ENCODE measurements around the gene LYPD5. TPM values are rescaled to one million over a fixed set of nuclear protein-coding genes. Genes with fewer than 3 reads are reported as not detected.

Gene LYPD5
- total RNA-seq, 1 donor from 2014 or later, result 1.3 TPM

GRCh38 chr19:43782689-43783231, 19.5 kb downstream of the LYPD5 start:
- H3K27me3 ChIP-seq (ENCODE audit: low read depth), result peaks cover 58% of the 10 kb centered on the region
- intact Hi-C loops (cut with micrococcal nuclease), result loop anchor here (5.0 kb wide), 1 partner anchor 35 kb away; no protein-coding TSS in a partner anchor
- H3K4me1 ChIP-seq, result peaks cover 15% of the 10 kb centered on the region
- H3K27ac ChIP-seq (replicated peaks), result no peak overlapping the region
- DNase-seq, result no peak
- H3K4me3 ChIP-seq, result no peak overlapping the region
- H3K9me3 ChIP-seq (replicated peaks), result no peaks in the 10 kb centered on the region
- no peaks in the 10 kb centered on the region for H3K36me3 ChIP-seq
- TF ChIP-seq CTCF (IDR thresholded peaks at IDR 0.05; ENCODE audit: borderline replicate concordance), result no peak

- Histone ChIP-seq H3K4me1 (peaks cover 15% of the 10 kb centered on the region), H3K36me3 (no peaks in the 10 kb centered on the region), H3K27me3 (ENCODE audit: low read depth) (peaks cover 58% of the 10 kb centered on the region), H3K9me3 (replicated peaks) (no peaks in the 10 kb centered on the region), H3K27ac (replicated peaks) (no peak overlapping the region), H3K4me3 (no peak overlapping the region)
- no peak for DNase-seq
- TF ChIP-seq CTCF (IDR thresholded peaks at IDR 0.05; ENCODE audit: borderline replicate concordance), result no peak
- intact Hi-C loops (cut with micrococcal nuclease), result loop anchor here (5.0 kb wide), 1 partner anchor 35 kb away; no protein-coding TSS in a partner anchor
Measured at GRCh38 chr19:43782311-43782660, 20.0 kb downstream of the LYPD5 start.

- Histone ChIP-seq H3K9me3 (replicated peaks) (no peaks in the 10 kb centered on the region), H3K36me3 (no peaks in the 10 kb centered on the region), H3K27ac (replicated peaks) (no peak overlapping the region), H3K4me3 (no peak overlapping the region), H3K27me3 (ENCODE audit: low read depth) (peaks cover 58% of the 10 kb centered on the region), H3K4me1 (peaks cover 15% of the 10 kb centered on the region)
- intact Hi-C loops (cut with micrococcal nuclease), result loop anchor here (5.0 kb wide), 1 partner anchor 34 kb away; no protein-coding TSS in a partner anchor
- no peak for DNase-seq
- TF ChIP-seq CTCF (IDR thresholded peaks at IDR 0.05; ENCODE audit: borderline replicate concordance), result no peak
Measured at GRCh38 chr19:43781630-43782310, 20.5 kb downstream of the LYPD5 start.

- DNase-seq, result no peak
- Histone ChIP-seq H3K27me3 (ENCODE audit: low read depth) (peaks cover 64% of the 10 kb centered on the region), H3K4me3 (no peak within 1 kb of the TSS), H3K36me3 (no peaks in the 10 kb centered on the region), H3K27ac (replicated peaks) (no peak within 1 kb of the TSS), H3K9me3 (replicated peaks) (no peaks in the 10 kb centered on the region), H3K4me1 (peaks cover 15% of the 10 kb centered on the region)
- TF ChIP-seq CTCF (IDR thresholded peaks at IDR 0.05; ENCODE audit: borderline replicate concordance), result no peak
- intact Hi-C loops (cut with micrococcal nuclease), result loop anchor here (5.0 kb wide), 1 partner anchor 34 kb away; no protein-coding TSS in a partner anchor
Measured at GRCh38 chr19:43780706-43781525, 21.3 kb downstream of the LYPD5 start, which contains the start of gene KCNN4. KCNN4 (minus strand) TSS chr19:43780973; CDS start chr19:43780861, 112 bp downstream.

- Histone ChIP-seq H3K27ac (replicated peaks) (no peak overlapping the region), H3K4me1 (peaks cover 14% of the 10 kb centered on the region), H3K27me3 (ENCODE audit: low read depth) (peaks cover 75% of the 10 kb centered on the region), H3K4me3 (no peak overlapping the region), H3K9me3 (replicated peaks) (no peaks in the 10 kb centered on the region), H3K36me3 (no peaks in the 10 kb centered on the region)
- no peak for DNase-seq
- intact Hi-C loops (cut with micrococcal nuclease), result loop anchor here (5.0 kb wide), 1 partner anchor 33 kb away; no protein-coding TSS in a partner anchor
- TF ChIP-seq CTCF (IDR thresholded peaks at IDR 0.05; ENCODE audit: borderline replicate concordance), result no peak
Measured at GRCh38 chr19:43779820-43780219, 22.4 kb downstream of the LYPD5 start.

Data from left ventricle myocardium inferior (tissue), 1 donor.